Suppressor macrophage treated with lipopolysaccharide for 4 hours (primary cell): ENCODE results near the gene IGSF8.

ENCODE experiments used
- DNase-seq: peaks from one replicate; pipeline ENCODE4 v3.0.0-alpha.2; 2020

IGSF8 gene

DNA sequence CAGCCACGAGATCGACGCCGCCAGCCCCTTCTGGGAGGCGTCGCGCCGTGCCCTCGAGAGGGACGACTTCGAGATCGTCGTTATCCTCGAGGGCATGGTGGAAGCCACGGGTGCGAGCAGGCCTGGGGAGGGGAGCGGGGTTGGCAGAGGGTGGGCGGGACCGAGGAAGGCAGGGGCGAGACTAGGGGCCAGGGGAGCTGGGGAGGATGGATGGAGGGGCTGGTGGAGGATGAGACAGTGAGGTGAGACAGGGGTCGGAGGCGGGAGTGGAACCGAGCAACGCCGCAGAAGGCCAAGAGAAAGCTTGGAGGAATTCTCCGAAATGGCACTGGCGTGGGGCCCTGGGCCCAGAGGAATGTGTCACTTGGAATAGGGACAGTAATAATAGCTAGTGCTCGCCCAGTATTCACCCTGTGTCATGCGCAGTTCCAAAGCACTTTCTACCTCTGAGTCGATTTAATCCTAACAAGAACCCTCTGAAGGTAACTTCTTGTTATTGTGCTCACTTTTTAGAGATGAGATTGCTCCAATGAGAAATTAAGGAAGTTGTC is 13.6 kb downstream of the IGSF8 start:
- no peak for DNase-seq

DNA sequence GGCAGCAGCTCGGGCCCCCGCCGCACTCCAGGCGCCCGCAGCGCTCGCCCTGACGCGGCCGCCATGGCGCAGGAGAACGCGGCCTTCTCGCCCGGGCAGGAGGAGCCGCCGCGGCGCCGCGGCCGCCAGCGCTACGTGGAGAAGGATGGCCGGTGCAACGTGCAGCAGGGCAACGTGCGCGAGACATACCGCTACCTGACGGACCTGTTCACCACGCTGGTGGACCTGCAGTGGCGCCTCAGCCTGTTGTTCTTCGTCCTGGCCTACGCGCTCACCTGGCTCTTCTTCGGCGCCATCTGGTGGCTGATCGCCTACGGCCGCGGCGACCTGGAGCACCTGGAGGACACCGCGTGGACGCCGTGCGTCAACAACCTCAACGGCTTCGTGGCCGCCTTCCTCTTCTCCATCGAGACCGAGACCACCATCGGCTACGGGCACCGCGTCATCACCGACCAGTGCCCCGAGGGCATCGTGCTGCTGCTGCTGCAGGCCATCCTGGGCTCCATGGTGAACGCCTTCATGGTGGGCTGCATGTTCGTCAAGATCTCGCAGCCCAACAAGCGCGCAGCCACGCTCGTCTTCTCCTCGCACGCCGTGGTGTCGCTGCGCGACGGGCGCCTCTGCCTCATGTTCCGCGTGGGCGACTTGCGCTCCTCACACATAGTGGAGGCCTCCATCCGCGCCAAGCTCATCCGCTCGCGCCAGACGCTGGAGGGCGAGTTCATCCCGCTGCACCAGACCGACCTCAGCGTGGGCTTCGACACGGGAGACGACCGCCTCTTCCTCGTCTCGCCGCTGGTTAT is 14.2 kb downstream of the IGSF8 start:
- DNase-seq = no peak

DNA sequence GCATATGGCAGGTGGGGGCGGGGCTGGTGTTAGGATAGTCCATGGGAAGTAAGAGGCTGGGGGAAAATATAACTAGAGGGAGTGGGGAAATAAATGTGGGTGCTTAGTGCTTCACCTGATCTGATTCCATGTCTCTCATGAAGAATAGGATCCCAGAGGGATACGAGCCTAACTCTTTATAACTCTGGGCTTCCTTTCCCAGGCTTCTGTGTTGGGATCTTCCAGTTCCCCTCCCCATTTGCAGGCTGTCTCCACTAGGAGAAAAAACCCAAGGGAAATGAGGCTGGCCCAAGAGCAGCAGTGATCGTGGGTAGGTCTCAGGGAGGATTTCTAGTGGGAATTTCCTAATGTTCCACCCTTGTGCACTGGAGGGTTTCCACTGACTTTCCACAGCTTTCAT is 15.5 kb downstream of the IGSF8 start:
- DNase-seq = no peak

DNA sequence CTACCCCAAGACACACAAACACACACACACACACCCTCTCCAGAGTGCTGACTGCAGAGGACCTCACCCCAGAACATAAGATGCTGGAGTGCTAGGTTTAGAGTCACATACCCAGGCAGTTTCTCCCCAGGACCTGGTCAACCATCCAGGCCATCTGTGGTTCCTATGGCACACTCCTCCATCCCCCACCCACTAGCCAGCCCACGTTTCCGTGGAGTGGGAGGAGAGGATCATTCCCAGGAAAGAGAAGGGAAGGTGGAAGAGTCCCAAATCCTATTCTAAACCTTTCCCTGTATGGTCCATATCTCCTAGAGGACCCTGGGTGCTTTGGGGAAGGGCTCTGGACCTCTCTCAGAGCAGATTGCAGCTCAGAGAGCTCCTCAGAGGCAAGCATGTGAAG is 15.9 kb downstream of the IGSF8 start:
- no peak for DNase-seq

DNA sequence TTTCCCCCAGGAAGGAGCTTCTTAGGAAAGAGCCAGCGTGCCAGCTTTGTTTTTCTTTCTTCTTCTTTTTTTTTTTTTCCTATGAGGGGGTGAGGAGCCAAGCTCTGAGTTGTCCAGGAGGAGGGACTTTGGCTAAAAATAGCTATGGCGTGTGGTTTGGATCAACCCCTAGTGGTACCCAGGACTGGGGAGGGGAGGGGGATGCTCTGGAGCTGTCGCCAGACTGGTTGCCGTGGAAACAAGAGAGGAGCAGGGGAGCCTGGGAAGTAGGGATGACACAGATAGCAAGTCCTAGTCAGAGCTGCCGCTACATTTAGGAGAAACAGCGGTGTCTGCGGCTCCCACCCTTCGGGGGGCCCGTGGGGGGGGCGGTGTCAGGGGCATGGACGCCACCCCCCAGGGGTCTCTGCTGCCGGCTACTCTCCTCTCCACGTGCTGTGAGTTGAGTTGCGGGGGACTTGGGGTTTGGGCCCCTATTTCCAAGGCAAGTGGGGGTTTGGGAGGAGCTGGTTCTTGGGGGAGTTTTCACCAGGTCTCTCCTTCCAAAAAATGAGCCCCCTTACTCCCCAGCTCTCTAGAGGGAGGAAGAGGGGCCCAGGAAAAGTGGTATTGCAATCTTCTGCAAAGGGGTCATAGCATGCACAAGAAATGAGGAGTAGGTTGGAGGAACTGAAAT is 17.0 kb downstream of the IGSF8 start, which contains the start of gene KCNJ9:
TSS of gene KCNJ9 (plus strand) at position 278 of the 676 bp plus-strand sequence. CDS start 2,493 bp downstream, outside the sequence.
- DNase-seq = no peak

DNA sequence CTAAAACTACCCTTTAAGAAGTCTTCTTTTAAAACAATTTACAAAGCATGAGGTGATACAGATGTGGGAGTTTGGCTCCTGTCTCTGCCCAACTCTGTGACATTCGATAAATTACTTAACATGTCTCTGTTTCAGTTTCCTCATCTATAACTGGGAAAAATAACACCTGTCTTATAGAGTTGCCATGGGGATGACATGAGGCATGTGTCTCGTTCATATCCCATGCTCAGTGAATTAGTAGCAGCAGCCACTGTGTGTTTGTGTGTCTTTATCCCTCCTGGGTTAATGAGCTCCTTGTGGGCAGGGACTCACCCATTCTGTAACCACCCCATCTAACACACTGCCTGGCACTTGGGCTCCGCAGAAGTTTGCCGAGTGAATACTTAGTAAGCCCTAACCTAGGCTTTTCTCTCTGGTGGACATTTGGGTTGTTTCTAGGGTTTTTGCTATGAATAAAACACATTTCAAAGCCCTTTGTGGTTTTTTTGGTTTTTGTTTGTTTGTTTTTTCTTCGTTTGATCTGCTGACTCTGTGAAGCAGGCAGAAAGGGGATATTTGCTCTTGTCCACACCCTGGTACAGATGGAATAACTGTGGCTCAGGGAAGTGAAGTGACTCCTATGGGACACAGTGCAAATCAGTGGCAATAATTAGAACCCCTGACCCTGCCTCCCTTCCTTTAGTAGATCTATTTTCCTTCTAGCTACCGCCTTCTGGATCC is 17.9 kb downstream of the IGSF8 start:
- DNase-seq = no peak

DNA sequence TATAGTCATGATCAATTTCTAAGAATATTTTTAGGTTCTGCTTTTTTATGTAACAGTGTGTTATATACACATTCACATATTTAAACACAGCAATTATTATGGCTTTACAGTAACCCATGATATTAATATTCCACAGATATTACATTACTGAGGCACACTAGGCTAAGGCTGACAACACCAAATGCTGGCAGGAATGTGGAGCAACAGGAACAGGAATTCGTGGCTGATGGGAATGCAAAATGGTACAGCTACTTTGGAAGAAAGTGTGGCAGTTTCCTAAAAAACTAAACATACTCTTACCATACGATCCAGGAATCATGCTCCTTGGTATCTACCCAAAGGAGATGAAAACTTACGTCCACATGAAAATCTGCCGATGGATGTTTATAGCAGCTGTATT is 19.0 kb downstream of the IGSF8 start:
- no peak for DNase-seq

DNA sequence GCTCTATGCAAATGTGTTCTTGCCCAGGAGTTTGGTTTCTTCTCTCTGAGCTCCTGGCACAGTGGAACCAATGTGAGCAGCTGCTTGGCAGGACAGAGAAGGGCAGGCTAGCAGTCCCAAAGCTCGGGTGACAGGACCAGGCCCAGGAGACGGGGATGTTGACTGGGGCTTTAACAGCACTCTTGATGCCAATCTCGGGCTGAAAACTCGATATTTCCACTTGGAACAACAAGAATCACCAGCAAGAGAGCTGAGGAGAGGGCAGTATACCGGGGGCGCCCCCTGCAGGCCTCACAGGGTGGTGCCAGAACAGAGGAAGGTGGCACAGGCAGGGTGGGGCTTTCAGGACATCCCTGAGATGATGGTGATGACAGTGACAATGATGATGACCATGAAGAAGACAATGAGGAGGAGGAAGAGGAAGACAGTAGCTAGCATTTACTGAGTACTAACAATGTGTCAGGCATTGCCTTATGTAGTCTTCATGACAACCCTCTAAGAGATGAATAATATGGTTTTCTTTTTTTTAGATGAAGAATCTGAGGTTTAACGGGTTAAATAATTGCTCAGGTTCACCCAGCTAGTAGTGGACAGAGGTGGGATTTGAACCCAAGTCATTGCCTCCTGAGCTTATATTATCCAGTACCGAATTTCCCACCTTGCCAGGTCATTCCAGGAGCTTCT is 19.8 kb downstream of the IGSF8 start:
- peak; percentile 73 for DNase-seq

DNA sequence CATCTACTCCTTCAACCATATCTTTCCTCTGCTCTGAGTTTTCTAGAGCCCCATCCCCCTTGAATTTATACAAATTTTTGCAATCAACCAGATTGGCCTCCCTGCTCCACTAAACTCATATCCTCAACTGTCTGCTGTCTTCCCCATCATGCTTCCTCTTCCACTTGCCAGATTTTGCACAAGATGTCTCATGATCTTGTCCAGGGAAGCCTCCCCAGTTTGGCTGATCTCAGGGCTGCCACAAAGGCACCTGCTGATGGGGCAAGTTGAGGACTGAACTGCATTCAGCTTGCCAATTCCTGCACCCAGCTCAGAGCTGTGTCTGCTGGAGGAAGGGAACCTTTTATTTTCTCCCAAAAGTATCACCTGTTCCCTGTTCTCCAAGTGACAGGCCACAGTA is 20.9 kb downstream of the IGSF8 start:
- DNase-seq = peak; percentile 63

DNA sequence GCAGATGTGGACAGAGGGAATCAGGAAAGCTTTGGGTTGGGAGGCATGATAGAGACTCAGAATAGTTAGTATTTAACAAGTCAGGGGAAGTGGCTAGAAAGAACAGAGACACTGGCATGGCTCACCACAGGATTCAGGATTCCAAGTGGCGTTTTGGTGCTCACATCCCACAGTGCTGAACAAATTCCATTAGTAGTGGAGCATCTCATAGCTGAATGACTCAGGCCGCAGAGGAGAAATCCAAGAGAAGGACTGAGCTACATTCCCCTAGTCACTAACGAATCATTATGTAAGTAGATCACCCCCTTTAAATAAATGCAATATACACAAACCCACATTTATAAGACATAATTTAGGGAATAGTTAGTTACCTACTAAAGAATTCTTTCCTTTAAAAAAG is 22.1 kb downstream of the IGSF8 start:
- peak; percentile 15 for DNase-seq

DNA sequence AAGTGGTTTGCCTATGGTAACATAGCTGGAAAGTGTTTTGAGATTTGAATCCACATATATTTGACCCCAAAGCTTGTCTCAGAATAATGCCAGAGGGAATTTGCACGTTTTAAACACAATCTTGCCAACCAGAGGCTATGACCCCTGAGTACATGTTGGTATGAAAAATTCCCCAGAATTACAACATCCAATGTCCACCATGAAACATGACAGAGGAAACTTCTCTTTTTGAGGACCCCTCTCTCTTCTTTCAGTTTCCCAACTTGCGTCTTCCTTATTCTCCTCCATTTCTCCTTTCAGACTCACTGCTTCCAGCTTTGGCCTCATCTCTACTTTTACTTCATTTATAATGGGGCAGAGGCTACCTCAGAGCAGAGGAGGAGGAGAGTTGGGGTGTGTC is 22.6 kb downstream of the IGSF8 start:
- DNase-seq = peak; percentile 89

DNA sequence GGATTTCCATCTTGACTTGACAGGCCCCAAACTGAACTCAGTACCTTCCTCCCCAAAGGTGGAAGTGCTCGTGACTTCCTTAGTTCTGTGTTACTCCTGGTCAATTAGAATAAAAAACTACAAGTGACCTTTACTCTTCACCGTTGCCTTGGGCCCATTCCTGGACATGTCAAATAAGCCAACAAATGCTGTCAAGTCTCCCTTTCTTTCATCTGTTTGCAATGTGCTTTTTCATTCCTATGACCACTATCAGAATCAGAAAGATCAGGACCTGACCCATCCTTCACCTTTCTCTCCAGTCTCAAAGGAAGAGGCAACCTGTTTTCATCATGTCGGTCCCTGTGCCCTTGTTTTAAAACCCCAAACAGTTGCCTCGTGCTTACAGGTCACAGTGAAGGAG is 23.6 kb downstream of the IGSF8 start:
- DNase-seq = no peak

DNA sequence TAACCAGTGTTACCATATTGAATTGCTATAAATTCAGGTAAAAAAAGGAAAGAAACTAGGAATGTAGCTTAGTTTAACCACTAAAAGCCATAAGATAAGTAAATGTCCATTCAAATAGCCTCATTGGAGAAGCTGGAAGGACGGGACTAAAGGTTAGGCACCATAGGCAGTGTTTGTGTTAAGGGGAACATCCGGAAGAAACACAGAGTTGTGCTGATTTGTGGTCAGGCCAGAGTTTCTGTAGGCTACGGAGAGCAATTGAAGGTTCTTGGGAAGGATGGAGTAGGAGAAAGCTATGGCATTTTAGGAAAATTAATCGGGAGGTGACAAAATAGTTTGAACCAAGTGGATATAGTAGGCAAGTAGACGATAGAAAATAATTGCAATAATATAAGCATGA is 27.1 kb downstream of the IGSF8 start:
- DNase-seq = no peak

DNA sequence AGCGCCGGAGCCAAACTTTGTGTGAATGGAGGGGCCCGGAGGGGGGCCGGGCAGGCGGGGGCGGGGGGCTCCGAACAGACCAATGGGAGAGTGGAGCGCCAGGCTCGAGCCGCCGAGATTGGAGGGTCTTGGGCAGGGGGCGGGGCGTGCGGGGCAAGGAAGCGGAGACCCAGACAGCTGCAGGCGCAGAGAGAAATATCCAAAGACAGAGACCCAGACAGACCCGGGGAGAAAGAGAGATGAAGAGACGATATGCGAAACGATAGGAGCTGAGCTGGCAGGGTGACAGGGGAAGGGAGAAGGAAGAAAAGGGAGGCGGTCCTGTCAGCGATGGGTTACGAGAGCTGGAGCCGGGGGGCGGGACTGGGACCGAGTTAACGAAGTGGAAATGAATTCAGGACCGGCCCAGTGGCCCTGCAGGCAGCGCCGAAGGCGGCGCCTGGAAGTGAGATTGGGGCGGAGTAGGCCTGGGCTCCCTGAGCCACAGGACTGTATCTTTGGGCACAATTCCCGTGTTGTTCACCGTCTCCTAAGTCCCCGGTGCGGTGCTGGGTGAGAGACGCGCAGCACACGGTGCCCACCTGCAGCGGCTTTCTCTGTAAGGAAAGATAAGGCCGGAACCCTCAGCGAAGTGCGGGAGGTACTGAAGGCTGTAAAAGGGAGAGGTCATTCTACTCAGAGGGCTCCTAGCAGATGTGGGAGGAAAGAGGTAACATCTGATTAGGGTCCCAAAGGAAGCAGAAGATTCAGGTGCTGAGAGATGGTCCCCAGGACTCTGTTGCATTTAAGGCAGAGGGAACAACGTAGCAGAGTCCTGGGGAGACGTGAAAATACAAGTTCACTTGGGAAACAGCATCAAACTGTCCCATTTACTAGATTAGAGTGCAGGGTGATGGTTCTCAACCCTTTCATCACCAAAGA is 27.9 kb downstream of the IGSF8 start:
- peak; percentile 71 for DNase-seq

DNA sequence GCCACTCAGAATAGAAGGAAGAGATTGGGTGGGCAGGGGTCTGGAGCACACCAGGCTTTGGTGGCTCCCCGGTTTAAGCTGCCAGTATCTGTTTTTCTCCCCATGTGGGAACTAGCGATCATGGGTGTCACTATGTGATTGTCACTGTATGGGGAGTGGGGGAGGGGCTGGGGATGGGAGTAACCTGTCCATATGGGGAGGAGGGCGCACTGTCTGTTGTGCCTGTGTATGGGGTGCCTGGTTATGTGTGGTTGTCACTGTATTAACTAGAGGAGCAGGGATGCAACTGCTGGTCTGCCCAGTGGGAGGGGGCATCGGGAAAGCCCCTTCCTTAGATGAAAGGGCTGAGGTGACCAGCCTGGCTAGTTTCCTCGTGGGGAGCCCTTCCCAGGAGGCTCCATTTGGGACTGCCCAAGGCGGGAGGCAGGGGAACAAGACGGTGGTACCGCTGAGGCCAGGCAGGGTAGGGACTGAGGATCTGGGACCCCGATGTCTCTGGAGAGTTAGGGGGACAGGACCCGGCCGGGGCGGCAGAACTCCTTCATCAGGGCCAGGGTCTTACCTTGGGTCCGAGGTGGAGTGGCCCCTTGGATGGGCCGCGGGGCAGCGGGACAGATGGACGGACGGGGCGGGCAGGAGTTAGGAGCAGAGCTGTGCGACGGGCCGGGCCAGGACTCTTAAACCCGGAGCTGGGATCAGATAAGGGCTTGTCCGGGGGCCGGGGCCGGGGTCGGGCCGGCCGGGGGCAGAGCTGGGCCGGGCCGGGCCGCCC is 28.8 kb downstream of the IGSF8 start, which contains the start of gene KCNJ10:
TSS of gene KCNJ10 (minus strand) at position 701 of the 772 bp plus-strand sequence. CDS start 27,628 bp downstream, outside the sequence.
- DNase-seq = no peak

DNA sequence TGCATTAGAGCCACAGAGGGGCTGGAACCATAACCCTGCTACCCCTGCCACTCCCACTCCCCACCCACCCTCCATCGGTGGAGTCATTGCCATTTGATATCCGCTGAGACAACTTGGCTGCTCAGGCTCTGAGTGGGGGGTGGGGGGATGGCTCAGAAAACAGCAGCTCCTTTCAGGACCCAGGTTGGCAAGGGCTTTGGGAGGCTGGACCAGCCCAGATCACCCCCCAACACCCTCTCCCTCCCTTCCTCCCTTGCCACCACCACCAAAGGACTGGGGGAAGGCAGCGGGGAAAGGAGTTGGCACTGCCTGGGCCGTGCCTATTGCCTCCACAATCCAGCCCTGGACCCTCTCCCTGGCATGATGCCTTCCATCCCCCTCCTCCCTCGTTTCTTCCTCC is 30.2 kb downstream of the IGSF8 start:
- DNase-seq = no peak

DNA sequence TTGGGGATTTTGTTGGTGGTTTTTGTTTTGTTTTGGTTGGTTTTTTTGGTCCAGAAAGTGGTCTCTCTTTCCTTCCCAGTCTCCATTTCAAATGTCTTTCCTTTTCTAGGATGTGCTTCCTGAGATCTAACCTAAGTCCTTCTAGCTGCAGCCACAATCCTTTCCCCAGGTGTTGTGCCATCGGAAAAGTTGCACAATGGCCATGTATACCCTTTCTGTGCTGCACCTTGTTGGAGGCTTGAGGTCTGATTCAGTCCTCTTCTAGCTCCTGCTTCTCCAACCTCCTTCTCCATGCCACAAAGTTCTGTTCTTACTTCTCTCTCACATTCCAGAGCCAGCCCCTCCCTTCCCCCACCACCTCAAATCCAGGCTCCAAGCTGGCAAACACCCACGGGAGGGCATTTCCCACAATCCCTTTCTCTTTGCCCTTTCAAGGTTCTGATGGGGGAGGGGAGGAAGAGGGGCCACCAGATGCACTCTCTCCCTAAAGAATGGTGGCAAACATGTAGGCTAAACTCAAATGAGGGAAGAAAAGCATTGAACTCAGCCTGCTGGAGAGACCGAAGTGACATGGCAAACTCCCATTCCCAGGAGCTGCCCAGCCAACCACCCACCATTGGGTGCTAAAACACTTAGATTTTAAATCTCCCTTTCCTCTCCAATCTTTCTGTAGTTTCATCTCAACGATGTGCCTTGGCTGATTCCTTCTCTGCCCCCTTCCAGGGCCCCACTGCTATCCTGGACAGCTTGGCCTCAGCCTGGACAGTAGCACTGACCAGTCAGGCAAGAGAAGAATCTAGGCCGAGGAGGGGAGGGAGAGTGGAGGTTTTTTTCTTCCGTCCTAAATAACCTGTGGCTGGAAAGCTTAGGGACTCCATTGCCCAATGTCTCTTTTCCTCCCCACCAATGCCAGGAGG is 31.3 kb downstream of the IGSF8 start:
- DNase-seq = no peak

DNA sequence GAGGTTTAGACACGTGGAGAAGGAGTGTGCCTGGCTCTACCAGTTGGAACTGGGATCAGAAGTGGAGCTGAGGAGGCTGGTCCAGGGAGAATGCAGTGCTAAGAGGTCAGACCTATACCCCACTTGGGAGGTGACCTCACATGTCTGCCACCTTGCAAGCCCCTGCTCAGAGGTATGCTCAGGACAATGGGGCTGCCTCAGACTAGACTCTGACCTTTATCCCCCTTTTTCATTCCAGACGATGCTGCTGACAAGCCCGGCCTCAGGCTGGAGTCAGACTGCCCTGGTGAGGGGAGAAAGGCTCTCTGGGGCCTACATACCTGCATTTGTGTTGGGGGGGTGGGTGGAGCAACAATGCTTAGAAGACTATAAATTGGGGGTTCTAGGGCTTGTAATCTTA is 33.7 kb downstream of the IGSF8 start:
- no peak for DNase-seq

DNA sequence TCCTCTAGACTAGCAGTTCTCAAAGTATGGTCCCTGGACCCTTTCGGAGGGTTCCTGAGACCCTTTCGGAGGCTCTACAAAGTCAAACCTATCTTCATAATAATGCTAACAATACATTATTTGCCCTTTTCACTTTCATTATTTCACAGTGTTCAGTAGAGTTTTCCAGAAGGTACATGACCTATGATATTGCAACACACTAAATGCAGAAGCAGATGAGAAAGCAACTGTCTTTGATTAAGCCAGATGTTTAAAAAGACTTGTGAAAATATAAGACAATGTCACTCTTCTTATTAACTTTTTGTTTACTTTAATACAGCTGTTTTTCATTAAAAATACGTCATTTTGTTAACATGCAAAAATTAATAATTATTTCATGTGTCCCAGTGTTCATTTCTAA is 34.3 kb downstream of the IGSF8 start:
- DNase-seq = peak; percentile 29

DNA sequence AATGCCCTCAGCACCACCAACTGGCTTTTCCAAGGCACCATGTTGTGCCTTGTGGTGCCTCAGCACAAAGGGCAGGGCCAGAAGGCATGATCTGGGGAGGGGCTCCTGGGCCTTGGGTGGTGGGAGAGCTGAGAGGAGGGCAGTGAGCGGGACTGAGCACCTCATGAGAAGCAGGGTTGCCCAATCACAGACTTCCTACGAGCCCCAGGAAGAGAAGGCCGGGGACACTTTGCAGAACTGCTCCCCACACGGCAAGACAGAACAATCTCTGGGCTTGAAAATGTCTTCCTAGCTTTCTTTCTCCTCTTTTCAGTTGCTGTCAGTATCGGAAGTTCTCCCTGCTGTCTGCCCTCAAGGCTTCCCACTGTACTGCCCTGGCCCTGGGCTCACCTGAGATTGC is 35.2 kb downstream of the IGSF8 start:
- DNase-seq = no peak
